GM21576 (cell line): ENCODE results near the gene TMEM259.

ENCODE experiments used
- ATAC-seq: cut with Tn5 transposase; IDR thresholded peaks from one replicate; pipeline ENCODE4 v1.9.1; 2021; ENCODE audit warnings: mild to moderate bottlenecking, moderate library complexity; ENCODE audit not compliant: unreplicated experiment

Gene TMEM259

DNA sequence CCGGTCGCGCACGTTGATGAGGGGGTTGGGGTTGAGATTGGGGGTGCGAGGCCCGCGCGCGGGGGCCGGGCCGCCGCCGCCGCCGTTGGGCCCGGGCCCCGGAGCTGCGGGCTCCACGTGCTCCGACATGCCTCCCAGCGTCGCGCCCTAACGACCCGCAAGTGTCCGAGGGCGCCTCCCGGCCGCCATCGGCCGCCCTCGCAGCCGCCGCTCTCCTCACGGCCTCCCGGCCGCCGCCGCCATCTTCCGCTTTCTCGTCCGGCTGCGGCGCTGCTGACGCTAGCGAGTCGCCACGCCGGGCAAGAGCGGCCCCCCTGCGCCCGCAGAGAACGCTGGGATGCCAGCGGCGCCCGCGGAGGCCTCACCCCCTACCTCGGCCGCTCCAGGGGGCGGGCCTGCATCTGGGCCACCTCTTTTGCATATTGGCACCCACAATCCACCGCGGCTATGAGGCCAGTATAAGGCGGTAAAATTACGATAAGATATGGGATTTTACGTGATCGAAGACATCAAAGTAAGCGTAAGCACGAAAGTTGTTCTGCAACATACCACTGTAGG lies at the start of gene TMEM259:
TMEM259 (minus strand) TSS at position 256 of the 558 bp plus-strand sequence; CDS start at position 129, 127 bp downstream.
- ATAC-seq, result peak; percentile 63

DNA sequence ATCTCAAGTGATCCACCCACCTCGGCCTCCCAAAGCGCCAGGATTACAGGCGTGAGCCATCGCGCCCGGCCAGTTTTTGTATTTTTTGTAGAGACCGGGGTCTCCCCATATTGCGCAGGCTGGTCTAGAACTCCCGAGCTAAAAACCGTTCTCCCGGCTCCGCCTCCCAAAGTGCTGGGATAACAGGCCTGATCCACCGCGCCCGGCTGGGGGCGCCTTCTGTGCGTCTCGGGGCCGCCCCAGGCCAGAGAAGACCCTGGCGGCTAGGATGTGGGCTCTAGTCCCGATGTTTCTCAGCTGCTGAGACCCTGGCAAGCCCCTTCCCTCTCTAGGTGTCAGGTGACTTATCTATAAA lies 49.6 kb upstream of the TMEM259 start:
- no peak for ATAC-seq

DNA sequence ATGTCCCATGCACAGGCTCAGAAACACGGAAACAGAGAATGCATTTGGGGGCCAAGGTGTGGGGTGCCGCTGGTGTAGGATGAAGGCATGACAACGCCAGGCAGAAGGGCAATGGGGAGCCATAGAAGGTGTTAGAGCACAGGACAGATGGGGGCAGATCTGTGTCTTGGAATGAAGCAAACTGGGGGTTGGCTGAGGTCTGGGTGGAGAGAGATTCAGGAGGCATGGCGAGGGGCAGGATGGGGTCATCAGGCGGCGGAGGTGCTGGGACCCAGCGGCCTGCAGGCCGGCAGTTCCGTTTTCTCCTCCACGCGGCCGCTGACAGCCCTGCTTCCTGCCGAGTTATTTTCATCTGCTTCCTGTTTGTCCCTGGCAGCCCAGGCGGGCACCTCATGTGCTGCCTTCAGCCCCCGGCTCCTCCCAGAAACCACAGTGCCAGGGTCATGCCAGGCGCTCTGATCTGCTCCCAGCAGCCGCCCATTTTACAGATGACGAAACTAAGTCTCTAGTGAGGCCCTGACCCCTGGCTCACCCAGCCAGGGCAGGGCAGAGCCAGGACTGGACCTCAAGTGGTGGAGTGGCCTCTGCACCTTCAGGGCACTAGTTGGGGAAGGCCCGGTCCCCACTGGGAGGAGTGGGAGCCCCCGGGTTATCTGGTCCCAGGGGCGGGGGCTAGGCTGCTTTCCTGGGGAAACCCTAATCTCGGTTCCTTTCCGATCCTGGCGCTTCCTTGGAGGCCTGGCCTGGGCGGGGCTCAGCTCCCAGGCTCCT lies 48.3 kb upstream of the TMEM259 start:
- ATAC-seq, result no peak

DNA sequence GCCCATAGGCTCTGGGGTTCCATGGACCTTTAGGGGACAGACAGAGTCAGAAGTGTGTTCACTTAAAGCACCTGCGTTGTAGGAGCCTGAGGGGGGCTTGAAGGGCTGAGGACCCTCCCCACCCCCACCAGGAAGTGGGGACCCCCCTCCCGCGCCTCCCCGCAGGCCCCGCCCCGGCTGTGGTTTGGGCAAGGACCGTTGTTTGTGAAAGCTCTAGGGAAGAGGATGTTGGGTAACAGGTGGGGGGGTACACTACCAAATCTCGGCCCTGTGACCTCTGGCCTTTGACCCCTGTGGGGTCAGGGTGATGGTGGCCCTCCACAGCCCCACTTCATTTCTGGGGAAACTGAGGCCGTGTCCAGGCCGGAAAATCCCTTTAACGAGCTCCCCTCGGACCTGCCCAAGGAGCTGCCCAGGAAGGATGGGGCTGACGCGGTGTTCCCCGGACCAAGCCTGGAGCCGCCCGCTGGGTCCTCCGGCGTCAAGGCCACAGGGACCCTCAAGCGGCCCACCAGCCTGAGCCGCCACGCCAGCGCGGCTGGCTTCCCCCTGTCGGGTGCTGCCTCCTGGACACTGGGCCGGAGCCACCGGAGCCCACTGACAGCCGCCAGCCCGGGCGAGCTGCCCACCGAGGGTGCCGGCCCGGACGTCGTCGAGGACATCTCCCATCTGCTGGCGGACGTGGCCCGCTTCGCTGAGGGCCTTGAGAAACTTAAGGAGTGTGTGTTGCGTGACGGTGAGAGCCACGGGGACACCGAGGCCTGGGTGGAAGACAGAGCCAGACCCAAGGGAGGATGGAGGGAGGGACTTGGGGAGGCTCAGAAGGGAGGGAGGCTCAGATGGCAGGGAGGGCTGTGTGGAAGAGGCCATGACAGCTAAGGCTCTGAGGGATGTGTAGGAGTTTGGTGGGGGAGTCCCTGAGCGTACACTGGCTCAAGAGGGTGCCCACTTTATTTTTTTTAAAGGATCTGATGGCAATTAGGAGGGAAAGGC lies 47.4 kb upstream of the TMEM259 start:
- no peak for ATAC-seq

DNA sequence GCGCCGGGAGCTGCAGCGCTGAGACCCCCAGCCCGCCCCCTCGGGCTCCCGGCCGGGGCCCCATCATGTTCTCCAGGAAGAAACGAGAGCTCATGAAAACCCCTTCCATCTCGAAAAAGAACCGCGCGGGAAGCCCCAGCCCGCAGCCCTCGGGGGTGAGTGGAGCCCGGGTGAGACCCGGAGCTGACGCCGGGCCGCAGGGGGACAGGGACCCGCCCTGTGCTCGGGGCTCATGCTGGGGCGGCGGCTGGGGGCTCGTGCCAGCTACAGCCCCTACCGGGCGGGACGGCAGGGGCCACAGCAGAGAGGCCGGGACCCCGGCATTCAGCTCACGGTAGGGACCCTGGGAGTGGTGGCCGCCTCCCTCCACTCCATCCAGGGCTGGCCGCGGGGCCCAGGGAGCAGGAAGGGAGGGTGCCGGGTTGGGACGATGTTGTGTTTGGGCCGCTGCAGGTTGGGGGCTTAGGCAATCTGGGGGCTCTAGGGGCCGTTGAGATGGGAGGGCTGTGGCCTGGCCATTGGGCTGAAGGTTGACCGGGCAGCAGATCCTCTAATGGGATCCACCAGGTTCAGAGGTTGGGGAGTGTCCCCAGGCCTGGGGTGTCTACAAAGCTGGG lies 46.5 kb upstream of the TMEM259 start:
- peak; percentile 12 for ATAC-seq

DNA sequence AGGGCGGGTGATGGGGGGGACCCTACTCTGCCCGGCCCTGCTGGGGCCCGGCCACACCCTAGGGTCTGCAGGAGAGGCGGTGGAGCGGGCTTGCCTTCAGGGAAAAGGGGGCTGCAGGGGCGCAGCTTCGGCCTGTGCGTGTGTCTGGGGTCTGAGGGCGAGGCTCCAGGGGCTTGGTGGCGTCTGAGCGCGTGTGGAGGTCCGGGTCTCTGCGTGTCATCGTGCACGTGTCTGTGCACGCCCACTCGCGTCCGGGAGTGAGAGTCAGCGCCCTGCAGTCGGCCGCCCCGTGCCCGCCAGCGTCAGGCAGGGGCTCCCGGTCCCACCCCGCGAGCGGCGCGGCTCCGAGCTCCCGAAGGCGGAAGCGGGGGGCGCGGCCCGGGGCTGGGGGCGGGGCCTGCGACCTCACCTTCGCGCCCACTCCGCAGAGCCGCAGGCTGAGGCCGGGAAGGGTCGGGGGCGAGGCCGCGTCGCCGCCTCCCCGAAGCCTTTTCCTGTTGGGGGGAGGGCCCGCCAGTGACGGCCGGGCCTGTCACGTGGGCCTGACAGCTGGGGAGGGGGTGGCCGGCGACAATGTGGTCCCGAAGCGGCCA lies 45.9 kb upstream of the TMEM259 start, which contains the start of gene ARHGAP45:
ARHGAP45 (plus strand) TSS at position 420 of the 593 bp plus-strand sequence. CDS start 239 bp downstream, outside the sequence.
- peak; percentile 38 for ATAC-seq

DNA sequence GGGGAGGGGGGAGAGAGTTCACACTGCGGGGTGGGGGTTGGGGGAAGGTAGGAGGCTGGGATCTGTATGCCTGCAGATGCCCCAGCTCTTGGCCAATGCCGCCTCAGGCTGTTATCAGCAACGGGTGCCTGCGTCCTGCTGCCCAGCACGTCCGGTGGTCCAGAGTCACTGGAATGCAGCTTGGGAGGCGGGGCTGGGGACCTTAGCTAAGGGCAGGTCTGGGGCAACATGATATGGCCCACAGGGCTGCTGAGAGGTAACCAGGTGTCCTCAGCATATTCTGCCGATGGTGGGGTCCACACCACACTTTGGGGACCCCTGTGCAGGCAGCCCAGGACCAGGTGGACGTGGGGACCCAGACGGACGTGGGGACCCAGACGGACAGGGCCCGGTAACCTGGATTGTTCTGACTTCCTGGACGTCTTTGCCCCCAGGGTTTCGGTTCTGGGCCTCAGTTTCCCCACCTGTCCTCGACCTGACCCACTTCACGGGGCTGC lies 45.4 kb upstream of the TMEM259 start:
- no peak for ATAC-seq

DNA sequence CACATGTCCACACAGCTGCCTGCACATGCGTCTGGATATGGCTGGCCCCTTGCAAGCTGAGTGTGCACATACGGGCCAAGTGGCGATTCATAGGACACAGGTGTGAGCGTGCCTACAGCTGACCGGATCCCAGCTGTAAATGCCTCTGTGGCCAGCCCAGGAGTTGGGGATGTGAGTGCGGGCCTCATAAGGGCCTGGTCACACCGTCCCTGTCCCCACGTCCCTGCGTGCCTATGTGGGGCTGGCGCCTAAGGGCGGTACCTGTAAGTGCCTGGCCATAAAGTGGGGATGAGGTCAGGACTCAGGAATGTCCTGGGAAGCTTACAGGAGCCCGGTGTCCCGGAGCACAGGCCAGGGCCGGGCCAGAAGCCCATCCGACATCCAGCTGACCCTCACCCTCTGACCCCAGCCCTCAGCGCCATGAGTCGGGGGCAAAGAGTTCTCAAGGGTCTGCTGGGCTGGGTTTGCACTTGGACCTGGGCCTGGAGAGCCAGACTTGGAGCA lies 44.7 kb upstream of the TMEM259 start:
- ATAC-seq, result no peak

DNA sequence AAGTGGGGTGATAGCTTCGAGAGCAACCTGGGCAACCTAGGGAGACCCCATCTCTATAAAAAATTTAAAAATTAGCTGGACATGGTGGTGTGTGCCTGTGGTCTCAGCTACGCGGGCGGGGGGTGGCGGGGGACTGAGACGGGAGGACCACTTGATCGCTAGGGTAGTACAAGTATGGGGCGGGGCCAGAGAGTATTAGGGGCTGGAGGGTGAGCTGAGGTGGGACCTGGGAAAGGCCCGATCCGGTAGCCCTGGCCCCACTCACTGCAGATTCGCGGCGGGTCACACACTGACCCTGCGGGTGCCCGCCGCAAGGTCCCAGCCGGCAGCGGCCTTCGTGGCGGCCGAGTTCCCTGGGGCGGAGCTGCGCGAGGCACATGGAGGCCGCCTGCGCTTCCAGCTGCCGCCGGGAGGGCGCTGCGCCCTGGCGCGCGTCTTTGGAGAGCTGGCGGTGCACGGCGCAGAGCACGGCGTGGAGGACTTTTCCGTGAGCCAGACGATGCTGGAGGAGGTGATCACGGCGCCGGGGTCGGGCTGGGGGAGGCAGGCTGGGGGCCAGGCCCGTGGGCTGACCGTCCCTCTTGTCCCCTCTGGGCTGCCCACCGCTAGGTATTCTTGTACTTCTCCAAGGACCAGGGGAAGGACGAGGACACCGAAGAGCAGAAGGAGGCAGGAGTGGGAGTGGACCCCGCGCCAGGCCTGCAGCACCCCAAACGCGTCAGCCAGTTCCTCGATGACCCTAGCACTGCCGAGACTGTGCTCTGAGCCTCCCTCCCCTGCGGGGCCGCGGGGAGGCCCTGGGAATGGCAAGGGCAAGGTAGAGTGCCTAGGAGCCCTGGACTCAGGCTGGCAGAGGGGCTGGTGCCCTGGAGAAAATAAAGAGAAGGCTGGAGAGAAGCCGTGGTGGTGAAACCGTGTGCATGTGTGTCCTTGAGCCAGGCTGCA lies 44.0 kb upstream of the TMEM259 start:
- no peak for ATAC-seq

DNA sequence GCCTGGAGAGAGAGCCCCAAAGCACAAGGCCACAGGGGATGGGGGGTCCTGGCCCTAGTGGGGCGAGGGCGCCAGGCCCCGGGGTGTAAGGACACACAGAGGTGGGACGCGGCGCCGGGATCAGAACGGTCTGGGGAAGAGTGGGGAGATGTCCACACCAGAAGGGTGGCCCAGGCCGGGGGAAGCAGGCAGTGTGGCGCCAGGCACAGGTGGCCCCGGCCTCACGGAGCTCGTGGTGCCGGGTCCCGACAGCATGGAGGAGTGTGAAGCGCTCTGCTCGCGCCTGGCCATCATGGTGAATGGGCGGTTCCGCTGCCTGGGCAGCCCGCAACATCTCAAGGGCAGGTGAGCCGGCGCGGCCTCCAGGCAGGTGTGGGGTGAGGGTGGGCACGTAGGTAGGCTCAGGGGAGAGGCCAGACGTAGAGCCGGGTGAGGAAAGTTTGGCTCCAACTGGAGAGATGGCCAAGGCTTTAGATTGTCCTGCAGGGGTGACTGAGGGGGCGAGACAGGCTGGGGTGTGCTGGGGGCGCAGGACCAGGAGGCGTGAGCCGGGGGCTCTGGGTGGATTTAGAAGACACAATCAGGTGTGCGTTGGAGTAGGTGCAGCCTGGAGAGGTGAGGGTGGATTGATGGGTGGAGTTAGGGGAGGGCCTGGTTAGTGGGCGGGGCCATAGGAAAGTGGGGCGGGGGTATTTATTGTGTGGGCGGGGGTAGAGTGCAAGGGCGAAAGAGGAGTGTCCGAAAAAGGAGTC lies 43.2 kb upstream of the TMEM259 start:
- no peak for ATAC-seq

DNA sequence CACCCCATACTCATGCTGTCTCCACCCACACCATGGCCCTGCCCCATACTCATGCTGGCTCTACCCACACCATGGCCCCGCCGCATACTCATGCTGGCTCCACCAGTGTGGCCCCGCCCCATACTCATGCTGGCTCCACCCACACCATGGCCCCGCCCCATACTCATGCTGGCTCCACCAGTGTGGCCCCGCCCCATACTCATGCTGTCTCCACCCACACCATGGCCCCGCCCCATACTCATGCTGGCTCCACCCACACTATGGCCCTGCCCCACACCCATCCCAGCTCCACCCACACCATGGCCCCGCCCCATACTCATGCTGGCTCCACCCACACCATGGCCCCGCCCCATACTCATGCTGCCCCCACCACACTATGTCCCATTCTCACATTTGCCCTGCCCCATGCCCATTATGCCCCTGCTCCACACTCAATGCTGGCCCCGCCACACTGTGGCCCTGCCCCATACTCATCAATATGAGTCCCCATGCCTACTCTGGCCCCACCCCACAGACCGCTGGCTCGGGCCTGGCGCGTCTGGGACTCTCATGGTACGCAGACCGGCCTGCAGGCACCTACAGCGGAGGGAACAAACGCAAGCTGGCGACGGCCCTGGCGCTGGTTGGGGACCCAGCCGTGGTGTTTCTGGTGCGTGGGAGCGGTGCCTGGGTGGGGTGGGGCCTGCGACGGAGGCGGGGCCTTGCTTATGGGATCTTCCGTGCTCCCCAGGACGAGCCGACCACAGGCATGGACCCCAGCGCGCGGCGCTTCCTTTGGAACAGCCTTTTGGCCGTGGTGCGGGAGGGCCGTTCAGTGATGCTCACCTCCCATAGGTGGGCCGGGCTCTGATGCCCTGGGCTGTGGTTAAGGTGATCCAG lies 42.3 kb upstream of the TMEM259 start:
- no peak for ATAC-seq

DNA sequence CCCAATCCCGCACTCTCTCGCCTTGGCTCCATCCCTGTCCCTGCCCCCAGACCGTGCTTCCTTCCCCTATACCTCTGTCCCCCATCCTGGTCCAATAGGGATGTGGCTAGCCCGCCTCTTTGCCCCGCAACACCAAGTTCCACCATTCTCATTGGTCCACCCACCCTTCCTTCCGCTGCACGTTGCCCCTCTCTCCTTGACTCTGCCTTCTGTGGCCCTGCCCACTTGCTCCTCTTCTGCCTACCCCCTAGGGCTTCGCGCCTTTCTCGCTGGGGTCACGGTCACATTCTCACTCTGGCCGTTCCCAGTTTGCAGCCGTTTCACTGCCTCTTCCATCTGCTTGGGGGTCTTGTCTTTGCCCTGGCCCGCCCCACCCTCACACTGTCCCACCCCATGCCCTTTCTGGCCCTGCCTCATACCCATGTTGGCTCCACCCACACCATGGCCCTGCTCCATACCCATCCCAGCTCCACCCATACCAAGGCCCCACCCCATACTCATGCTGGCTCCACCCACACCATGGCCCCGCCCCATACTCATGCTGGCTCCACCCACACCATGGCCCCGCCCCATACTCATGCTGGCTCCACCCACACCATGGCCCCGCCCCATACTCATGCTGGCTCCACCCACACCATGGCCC lies 41.6 kb upstream of the TMEM259 start:
- ATAC-seq, result no peak

DNA sequence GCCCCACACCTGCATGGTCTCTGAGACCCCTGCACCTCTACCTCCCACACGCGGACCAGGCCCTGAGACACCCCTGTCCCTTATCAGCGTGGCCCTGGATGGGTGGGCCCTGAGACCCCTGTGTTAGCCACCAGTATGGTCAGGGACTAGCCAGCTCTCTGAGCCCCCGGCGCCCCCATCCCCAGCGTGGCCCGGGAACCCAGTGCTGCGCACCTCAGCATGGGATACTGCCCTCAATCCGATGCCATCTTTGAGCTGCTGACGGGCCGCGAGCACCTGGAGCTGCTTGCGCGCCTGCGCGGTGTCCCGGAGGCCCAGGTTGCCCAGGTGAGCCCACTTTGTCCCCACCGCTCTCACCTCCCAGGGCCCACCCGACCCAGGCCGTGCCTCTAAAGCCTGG lies 41.1 kb upstream of the TMEM259 start:
- no peak for ATAC-seq

DNA sequence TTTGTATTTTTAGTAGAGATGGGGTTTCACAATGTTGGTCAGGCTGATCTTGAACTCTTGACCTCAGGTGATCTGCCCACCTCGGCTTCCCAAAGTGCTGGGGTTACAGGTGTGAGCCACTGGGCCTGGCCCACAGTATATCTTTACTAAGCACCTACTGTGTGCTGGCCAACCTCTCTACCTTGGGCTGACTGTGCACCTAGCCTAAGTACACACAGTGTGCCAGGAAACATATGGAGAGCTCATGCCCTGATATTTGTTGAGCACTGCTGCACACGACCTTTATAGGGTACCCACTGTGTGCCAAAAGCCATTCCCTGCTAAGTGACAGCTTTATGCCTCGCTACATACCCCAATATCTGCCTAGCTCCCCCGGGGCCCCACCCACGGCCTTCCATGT lies 39.8 kb upstream of the TMEM259 start:
- no peak for ATAC-seq

DNA sequence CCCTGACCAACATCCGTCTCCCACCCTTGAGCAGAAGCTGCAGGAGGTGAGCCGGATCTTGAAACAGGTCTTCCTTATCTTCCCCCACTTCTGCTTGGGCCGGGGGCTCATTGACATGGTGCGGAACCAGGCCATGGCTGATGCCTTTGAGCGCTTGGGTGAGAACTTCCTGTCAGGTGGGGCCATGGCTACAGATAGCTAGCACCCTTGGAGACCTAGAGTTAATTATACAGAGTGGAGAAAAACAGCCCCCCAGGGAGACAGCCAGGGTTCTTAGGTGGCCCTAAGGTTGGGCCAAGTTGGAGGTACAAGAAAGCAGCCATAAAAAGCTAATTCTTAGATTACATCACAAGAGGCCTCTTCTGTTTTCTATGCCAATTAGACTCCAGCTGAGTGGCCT lies 37.2 kb upstream of the TMEM259 start:
- no peak for ATAC-seq

DNA sequence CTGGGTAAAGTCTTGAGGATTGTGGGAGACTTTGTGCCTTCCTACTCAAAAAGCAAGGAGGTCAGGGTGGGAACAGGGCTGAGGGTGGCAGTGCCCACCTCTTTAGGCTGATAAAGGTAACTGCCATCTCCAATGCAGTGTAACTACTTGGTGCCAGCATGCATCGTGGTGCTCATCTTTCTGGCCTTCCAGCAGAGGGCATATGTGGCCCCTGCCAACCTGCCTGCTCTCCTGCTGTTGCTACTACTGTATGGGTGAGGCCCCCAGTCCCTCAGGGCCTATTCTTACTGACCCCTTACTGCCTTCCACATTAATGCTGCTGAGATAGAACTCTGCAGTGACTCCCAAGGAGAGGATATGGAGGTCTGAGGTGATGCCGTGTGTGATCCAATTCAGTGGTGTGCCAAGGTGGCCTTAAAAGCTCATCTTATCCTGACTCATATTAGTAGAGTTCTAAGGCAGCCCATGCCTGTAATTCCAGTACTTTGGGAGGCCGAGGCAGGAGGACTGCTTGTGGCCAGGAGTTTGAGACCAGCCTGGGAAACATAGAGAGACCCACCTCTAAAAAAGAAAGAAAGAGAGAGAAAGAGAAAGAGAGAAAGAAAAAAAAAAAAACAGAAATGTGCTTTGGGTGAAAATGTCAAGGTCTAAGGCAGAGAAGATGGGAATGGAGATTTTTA lies 36.4 kb upstream of the TMEM259 start:
- no peak for ATAC-seq
